ENCODE results near the gene ZNF189. TPM values are rescaled to one million over a fixed set of nuclear protein-coding genes. Genes with fewer than 3 reads are reported as not detected.
A peak's percentile ranks its signal among the peaks of the same experiment; 100 is the strongest.

ZNF189 gene
- total RNA-seq, 4 donors from 2014 or later: 10.2 to 12.8 (median 11.5) TPM

- no peak for DNase-seq (ENCODE audit: low spot score in 2 of 2)
- 94 to 97% methylated on average over 1 of the region's 1 CpG for whole genome bisulfite sequencing, 2 donors
- no peak overlapping the region for H3K4me3 ChIP-seq (ENCODE audit: low read depth, poor library complexity, severe bottlenecking)
- intact Hi-C loops (cut with DNase I; ENCODE audit: low total_unique reads): no loop called here
- TF ChIP-seq CTCF (IDR thresholded peaks at IDR 0.05) (no peak), POLR2A (IDR thresholded peaks at IDR 0.05) (no peak)
Observed at GRCh38 chr9:101394687-101395086, 4.0 kb upstream of the ZNF189 start.

DNA sequence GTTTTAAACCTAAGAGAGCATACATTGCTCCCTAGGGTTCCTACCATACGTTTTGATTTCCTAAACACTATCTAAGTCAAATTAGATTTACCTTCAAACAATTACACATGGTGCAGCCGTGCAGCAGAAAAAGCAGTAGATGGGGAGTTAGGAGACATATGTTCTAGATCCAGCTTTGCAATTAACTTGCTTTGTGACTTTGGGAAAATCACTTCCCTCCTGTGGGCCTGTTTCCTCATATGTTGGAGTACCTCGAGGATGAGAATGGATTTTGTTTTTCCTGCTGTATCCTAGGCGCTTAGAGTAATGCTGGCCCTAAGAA lies 944 bp upstream of the ZNF189 start:
- peak overlapping the region; percentile 60 for H3K4me3 ChIP-seq (ENCODE audit: low read depth, poor library complexity, severe bottlenecking)
- no peak for DNase-seq (ENCODE audit: low spot score in 2 of 2)
- no peak for TF ChIP-seq CTCF (IDR thresholded peaks at IDR 0.05)
- TF ChIP-seq POLR2A (IDR thresholded peaks at IDR 0.05): no peak
- intact Hi-C loops (cut with DNase I; ENCODE audit: low total_unique reads): no loop called here
- WGBS, 2 donors: 4 to 8% methylated on average over 4 of the region's 4 CpGs

DNA sequence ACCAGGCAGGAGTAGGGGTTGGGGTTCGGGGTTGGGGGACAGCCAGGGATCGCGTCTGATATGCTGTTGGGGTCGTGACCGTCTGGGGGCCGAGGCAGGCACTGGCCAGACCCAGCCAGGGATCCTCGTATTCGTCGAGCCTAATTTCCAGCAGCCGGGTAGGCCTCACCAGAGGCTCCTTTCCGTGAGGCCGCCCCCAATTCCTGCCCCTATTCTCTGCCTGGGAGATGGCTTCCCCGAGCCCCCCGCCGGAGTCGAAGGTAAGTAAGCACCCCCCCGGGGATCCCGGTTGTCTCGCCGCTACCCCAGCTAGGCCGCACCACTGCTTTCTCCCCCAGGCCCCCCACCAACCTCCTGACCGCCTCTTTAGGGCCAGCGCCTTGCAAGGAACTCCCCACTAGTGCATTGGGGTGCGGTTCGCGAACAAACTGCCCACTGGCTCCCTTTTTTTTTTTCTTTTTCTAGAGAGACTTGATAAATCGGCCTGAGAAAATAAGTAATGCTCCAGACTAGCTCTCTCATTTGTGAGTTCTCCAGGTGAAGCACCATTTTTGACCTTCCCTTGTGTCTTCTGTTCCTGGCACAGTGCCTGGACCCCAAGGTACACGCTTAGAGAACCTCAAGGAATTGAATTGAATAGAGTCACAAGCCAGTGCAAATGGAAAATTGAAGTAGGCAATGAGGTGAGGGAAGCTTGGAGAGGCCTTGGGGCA lies 435 bp downstream of the ZNF189 start:
- DNase-seq (ENCODE audit: low spot score in 2 of 2): peak in 1 of 2 donors; percentile 25
- intact Hi-C loops (cut with DNase I; ENCODE audit: low total_unique reads): no loop called here
- H3K4me3 ChIP-seq (ENCODE audit: low read depth, poor library complexity, severe bottlenecking): peak overlapping the region; percentile 68
- TF ChIP-seq POLR2A (IDR thresholded peaks at IDR 0.05): no peak
- no peak for TF ChIP-seq CTCF (IDR thresholded peaks at IDR 0.05)
- 2% methylated on average over 14 to 28 of the region's 28 CpGs for WGBS, 2 donors

GRCh38 chr9:101399643-101399970 lies 956 bp downstream of the ZNF189 start:
- peak overlapping the region; percentile 68 for H3K4me3 ChIP-seq (ENCODE audit: low read depth, poor library complexity, severe bottlenecking)
- TF ChIP-seq POLR2A (IDR thresholded peaks at IDR 0.05): no peak
- DNase-seq (ENCODE audit: low spot score in 2 of 2): no peak
- intact Hi-C loops (cut with DNase I; ENCODE audit: low total_unique reads): no loop called here
- 2 to 13% methylated on average over 2 of the region's 2 CpGs for WGBS, 2 donors

- no peak overlapping the region for H3K4me3 ChIP-seq (ENCODE audit: low read depth, poor library complexity, severe bottlenecking)
- TF ChIP-seq POLR2A (IDR thresholded peaks at IDR 0.05): no peak
- no peak for TF ChIP-seq CTCF (IDR thresholded peaks at IDR 0.05)
- DNase-seq (ENCODE audit: low spot score in 2 of 2): peak in 1 of 2 donors; percentile 74
- intact Hi-C loops (cut with DNase I; ENCODE audit: low total_unique reads): no loop called here
- WGBS, 2 donors: 43 to 51% methylated on average over 5 of the region's 5 CpGs
Observed at GRCh38 chr9:101400120-101400519, 1.5 kb downstream of the ZNF189 start.

DNA sequence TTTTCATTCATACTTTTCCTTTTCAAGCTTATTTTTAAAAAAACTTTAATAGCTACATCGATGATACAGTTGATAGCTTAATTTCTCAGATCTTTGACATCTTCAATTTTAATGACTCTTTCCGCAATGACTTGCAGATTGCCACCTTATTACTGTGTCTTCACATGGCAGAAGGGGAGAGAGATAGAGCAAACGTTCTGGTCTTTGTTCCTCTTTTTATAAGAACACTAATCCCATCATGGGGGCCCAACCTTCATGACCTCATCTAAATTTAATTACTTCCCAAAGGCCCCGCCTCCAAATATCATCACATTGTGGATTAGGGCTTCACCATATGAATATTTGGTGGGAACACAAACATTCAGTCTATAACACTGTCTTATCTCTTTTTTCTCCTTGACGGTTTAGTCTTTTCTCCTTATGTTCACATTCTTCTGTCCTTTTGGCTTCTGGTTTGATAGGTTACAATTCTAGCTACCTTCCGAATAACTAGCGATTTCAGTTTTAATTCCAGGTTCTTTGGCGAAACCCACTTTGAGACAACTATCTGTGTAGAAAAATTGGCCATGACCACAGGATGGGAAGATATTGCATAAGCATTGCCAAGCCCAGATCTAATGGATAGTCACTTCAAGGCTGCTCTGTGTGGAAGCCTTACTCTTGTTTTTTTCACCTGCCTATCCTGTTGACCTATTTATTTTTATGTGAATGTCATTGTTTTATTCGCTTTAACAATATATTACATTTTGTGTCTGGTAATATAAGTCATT lies 5.0 kb downstream of the ZNF189 start:
- no peak for DNase-seq (ENCODE audit: low spot score in 2 of 2)
- TF ChIP-seq CTCF (IDR thresholded peaks at IDR 0.05) (no peak), POLR2A (IDR thresholded peaks at IDR 0.05) (no peak)
- 93 to 94% methylated on average over 9 of the region's 9 CpGs for WGBS, 2 donors
- intact Hi-C loops (cut with DNase I; ENCODE audit: low total_unique reads): no loop called here
- H3K4me3 ChIP-seq (ENCODE audit: low read depth, poor library complexity, severe bottlenecking): no peak overlapping the region
